Kidney capillary endothelial cell (primary cell): Measurements from ENCODE around the gene MAP2.

Experiments
- DNase-seq: peaks from one replicate; pipeline ENCODE4 v3.0.0-alpha.2; 2018; ENCODE audit warnings: low spot score

Gene MAP2

GRCh38 chr2:209661286-209661894 lies 237.5 kb downstream of the MAP2 start:
- no peak for DNase-seq

GRCh38 chr2:209662021-209662420 lies 238.2 kb downstream of the MAP2 start:
- DNase-seq: no peak

- peak; percentile 57 for DNase-seq
These were observed 239.3 kb downstream of the MAP2 start for GRCh38 chr2:209663139-209663538.

- no peak for DNase-seq
These were observed 239.8 kb downstream of the MAP2 start for GRCh38 chr2:209663656-209664055.

GRCh38 chr2:209666296-209666695 lies 242.4 kb downstream of the MAP2 start:
- no peak for DNase-seq

GRCh38 chr2:209671020-209671680 lies 247.3 kb downstream of the MAP2 start:
- DNase-seq: no peak

GRCh38 chr2:209673811-209674210 lies 250.0 kb downstream of the MAP2 start:
- no peak for DNase-seq

- DNase-seq: no peak
These were observed 256.7 kb downstream of the MAP2 start for GRCh38 chr2:209680596-209680995.

- DNase-seq: peak; percentile 3
These were observed 257.4 kb downstream of the MAP2 start for GRCh38 chr2:209681201-209681735.

GRCh38 chr2:209682646-209683045 lies 258.8 kb downstream of the MAP2 start:
- DNase-seq: no peak

GRCh38 chr2:209685340-209685739 lies 261.5 kb downstream of the MAP2 start:
- DNase-seq: no peak

GRCh38 chr2:209685963-209686362 lies 262.1 kb downstream of the MAP2 start:
- DNase-seq: no peak

GRCh38 chr2:209686448-209686847 lies 262.6 kb downstream of the MAP2 start:
- no peak for DNase-seq

- no peak for DNase-seq
These were observed 263.6 kb downstream of the MAP2 start for GRCh38 chr2:209687323-209687969.

GRCh38 chr2:209688385-209688784 lies 264.5 kb downstream of the MAP2 start:
- DNase-seq: peak; percentile 29

GRCh38 chr2:209690029-209690754 lies 266.3 kb downstream of the MAP2 start:
- DNase-seq: no peak

- DNase-seq: no peak
These were observed 270.9 kb downstream of the MAP2 start for GRCh38 chr2:209694748-209695147.

- DNase-seq: no peak
These were observed 273.2 kb downstream of the MAP2 start for GRCh38 chr2:209696836-209697711.

- no peak for DNase-seq
These were observed 278.9 kb downstream of the MAP2 start for GRCh38 chr2:209702775-209703174.

GRCh38 chr2:209713219-209713618 lies 289.4 kb downstream of the MAP2 start:
- DNase-seq: no peak

GRCh38 chr2:209719034-209719433 lies 295.2 kb downstream of the MAP2 start:
- DNase-seq: no peak

GRCh38 chr2:209721497-209721896 lies 297.6 kb downstream of the MAP2 start:
- no peak for DNase-seq
